VCaP (cell line): Measurements from ENCODE around the gene CAB39L.

Experiments
- H3K27ac ChIP-seq: fragments of 450-650 bp; 2 replicates; pipeline ENCODE4 v1.5.1; 2017
- CTCF ChIP-seq: fragments of 450-650 bp; conservative IDR thresholded peaks from 2 replicates; pipeline ENCODE4 v1.5.1; 2017; ENCODE audit warnings: mild to moderate bottlenecking, moderate library complexity

Gene CAB39L

GRCh38 chr13:49347650-49348385 is 96.0 kb downstream of the CAB39L start:
- no peak overlapping the region for H3K27ac ChIP-seq
- no peak for TF ChIP-seq CTCF

GRCh38 chr13:49346460-49346859 is 97.4 kb downstream of the CAB39L start:
- no peak overlapping the region for H3K27ac ChIP-seq
- TF ChIP-seq CTCF = no peak

GRCh38 chr13:49343731-49344130 is 100.1 kb downstream of the CAB39L start:
- no peak for TF ChIP-seq CTCF
- H3K27ac ChIP-seq = no peak overlapping the region

- H3K27ac ChIP-seq = no peak overlapping the region
- TF ChIP-seq CTCF = no peak
Measured at GRCh38 chr13:49343255-49343654, 100.6 kb downstream of the CAB39L start.

GRCh38 chr13:49342454-49342853 is 101.4 kb downstream of the CAB39L start:
- no peak overlapping the region for H3K27ac ChIP-seq
- no peak for TF ChIP-seq CTCF

GRCh38 chr13:49341941-49342340 is 101.9 kb downstream of the CAB39L start:
- H3K27ac ChIP-seq = no peak overlapping the region
- TF ChIP-seq CTCF = no peak

- no peak for TF ChIP-seq CTCF
- no peak overlapping the region for H3K27ac ChIP-seq
Measured at GRCh38 chr13:49341517-49341916, 102.3 kb downstream of the CAB39L start.
